GM18498 (cell line): ENCODE data around the gene LIX1L.

Source experiments
- ATAC-seq: cut with Tn5 transposase; IDR thresholded peaks from one replicate; pipeline ENCODE4 v1.9.1; 2021; ENCODE audit warnings: mild to moderate bottlenecking, moderate library complexity; ENCODE audit not compliant: unreplicated experiment

Gene LIX1L

DNA sequence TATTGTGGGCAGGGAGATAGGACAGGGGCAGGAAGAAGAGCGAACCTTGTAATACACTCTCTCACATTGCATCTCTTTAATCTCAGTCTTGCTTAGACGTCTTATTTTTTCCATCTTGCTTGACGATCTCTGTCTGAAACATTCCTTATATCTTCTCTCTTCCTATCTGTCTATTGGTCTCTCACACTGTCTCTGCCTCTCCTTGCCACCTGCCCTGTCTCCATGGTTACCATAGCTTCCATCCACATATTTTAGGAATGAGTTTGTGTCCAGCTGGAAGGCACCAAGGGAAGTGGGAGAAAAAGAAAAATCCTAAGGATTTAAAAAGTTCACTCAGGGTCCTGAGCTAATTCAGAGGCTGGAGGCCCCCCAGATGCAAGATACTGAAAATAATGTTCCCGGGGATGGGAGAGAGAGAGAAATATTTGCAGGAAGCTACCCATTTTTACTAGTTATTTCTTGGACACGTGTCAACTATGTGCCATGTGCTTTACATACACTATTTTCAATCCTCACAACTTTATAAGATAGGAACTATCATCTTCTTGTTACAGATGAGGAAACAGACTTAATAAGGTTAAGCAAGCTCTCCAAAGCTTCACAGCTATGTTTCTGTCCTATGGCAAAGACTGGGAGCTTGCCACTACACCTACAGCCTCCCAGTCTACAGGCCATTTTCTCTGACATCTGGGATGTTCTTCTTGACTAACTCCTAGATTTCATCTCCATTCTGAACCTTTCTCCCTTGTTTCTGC lies 5.6 kb upstream of the LIX1L start:
- ATAC-seq: no peak

DNA sequence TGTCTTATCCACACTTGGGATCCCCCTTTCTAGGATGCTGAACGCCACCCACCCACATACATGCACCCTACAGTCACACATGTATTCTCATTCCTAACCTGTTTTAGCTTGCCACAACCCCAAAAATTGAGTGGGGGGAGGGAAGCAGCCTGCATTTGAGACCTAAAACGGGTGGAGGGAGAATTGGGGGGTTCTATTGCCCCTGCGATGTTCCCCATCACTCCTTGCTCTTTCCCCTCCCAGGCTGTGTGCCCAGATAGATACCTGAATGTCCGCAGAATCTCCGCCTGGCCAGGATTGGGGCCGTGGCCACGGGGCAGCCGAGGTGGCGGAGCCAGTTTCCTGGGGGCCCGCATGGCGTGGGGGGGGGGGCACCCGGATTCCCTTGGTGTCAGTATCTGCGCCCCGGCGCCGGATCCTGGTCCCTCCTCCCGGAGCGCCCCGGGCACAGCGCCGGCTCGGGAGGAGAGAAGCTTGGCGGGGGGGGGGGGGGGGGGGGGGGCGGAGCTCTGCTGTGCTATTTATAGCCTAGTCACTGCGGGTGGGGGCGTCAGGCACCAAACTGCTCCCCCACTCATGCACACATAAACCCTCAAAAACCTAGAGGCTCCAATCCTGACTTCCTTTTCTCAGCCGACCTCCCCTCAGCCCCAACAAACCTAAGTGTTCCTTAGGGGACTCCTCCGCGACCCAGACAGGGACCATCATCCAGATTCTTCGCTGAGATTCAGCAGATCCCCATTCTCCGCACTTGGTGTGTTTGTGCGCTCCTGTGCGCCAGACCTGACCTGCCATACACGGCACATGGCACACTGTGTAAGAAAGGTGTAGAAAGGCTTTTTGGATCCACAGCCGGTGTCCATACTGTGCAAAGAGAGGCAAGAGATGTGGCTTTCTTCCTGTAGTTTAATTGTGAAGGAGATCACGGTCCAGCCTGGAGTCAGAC lies 4.6 kb upstream of the LIX1L start:
- ATAC-seq: no peak

DNA sequence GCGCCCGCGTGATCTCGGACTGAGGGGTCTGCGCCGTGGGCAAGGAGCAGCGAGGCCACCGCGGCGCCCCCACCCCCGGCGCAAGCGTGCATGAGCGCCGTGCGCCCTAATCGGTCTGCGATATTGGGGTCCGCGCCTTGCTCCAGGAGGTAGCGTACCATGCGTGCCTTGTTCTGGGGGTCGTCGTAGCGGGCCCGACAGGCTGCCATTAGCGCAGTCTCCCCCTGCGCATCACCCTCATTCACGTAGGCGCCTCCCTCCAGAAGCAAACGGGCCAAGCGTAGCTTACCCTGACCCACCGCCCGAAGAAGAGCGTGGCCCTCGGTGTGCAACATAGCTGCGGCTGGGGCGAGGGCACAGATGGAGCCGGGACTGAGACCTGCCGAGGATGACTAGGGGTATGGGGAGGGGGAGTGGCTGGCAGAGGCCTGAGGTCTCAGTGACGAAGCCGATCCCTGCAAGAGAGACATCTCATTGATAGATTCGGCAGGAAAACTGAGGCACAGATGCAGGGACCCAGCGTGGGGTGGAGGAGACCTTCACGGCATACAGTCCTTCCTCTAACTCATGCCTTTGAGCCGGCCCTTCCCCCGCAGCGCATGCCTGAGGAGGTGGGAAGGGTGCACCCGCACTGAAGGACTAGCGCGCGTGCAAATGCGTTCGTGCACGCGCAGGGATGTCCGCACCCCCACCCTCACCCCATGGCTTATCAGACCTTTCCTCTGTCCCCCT lies 3.8 kb upstream of the LIX1L start:
- ATAC-seq: no peak

DNA sequence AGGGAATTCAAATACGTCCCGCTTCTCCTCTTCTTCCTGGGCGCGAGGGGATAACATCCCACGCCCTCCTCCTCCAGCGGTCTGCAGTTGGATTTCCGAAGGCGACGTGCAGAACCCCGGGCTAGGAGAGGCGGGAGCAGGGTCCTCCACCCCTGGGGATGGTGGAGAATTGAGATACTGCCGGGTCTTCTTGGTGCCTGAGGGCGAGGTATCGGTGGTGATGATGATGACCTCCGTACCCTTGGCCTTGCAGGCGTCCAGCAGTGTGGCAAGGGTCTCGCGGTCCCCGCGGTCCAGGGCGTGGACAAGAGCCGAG lies 3.2 kb upstream of the LIX1L start:
- ATAC-seq: no peak

DNA sequence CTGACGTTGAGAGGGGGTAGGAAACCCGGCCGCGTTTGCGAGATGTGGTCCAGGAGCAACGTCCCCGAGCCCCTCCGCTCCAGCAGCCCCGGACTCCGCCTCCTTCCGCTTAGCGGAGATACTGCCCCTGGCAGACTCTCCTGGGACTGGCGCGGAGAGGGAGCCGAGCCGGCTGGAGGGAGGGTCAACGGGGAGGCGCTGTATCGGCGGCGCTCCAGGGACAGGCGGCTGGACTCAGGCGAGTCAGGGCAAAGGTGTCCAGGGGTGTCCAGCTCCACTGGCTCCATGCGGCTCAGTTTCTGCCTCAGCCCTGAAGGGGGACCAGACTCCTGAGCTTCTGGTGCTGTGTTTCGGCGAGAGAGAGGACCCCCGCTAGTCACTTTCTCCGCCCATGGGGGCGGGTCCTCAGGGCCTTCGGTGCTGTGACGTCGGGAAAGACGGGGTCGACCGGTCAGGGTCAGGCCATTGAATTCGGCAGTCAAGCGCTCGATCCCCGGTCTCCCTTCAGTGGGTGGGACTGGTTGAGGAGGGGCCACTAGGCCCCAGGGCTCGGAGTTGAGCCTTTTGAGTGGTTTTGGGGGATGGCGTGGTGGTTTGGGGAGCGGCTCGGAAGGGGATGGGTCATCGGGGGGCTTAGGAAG lies 2.8 kb upstream of the LIX1L start:
- no peak for ATAC-seq

DNA sequence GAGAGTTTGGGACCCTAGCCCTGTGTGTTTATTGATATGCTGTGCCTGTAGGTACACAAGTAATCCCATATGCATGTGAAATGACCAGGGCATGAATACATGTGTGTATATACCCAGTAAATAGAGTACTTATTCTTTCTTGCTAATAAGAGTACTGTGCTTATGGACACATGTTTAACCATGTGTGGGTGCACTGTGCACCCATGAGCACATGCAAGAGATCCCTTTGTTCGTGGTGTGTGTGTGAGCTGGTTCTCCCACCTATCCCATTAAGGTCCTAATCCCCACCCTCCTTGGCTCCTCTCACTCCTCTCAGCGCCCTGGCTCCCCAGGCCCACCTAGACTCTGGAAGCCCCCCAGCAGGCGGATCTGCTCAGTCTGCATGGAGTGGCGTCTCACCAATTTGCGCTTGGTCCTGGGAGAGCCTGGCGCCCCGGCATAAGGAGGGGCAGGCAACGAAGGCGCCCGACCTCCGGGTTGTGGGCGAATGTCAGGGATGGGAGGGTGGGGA lies 2.2 kb upstream of the LIX1L start:
- ATAC-seq: no peak

DNA sequence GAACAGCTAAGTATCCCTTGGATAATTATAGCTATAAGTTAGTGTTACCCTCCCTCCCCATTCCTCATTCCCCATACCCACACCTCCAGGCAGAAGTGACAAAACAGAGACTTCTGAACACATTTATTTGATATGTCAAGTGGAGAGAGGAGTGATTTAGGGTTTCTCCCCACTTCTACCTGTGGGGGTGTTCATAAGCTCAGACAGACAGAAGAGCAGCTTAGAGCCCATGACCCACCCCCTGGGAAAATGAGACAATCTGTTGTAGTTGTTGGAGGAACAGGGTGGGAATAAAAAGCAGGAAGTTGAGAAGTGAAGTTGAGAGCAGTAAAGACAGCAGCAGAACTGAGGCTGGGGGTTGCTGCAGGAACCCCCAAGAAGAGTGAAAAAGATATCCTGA lies 1.5 kb upstream of the LIX1L start:
- ATAC-seq: no peak

GRCh38 chr1:145958734-145959133 lies 917 bp upstream of the LIX1L start:
- no peak for ATAC-seq

GRCh38 chr1:145956781-145957442 lies 905 bp downstream of the LIX1L start:
- no peak for ATAC-seq

DNA sequence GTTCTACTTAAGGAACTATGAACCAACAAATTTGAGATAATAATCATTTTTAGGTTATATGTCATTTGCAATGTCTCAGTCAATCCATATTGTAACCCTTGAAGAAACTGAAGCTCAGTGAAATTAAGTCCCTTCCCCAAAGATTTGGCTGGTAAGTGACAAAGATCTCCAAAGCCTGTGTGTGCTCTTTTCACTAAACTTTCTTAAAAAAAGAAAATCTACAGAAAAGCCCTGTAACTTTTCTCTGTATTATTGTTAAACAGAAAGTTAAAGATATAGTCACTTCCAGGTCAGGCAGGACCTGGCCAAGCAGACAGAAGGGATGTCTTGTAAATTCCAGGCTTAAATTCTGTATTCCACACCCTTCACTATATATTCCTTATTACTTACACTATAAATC lies 1.5 kb downstream of the LIX1L start:
- ATAC-seq: no peak

- ATAC-seq: no peak
These were observed 2.4 kb downstream of the LIX1L start for GRCh38 chr1:145955436-145955835.

GRCh38 chr1:145953861-145954260 lies 4.0 kb downstream of the LIX1L start:
- no peak for ATAC-seq

DNA sequence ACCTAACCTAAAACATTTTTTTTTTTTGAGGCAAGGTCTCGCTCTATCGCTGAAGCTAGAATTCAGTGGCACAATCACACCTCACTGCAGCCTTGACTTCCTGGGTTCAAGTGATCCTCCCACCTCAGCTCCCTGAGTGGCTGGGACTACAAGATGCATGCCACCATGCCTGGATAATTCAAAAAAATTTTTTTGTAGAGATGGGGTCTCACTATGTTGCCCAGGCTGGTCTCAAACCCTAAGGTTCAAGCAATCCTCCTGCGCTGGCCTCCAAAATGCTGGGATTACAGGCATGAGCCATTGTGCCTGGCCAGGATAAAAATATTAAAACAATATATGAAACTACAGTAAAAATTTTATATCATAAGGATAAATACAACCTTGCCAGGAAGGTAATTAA lies 4.9 kb downstream of the LIX1L start:
- ATAC-seq: no peak

DNA sequence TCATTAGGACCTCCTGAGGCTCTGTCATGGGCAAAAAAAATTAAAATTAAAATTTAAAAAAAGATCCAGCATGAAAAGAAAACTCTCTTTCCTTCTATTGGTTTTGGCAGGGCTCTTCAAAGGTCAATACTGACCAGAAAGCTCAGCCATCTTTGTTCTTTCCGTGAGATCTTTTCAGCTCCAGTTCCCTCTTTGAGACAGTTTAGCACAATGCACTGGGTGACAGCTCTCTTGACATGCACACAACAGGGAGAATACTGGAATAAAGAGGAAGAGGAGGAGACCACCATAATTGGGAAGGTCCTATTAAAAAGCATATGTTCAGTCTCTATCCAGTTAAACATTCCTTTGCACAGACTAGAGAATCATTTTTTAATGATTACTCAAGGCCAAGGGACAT lies 6.3 kb downstream of the LIX1L start:
- ATAC-seq: no peak

DNA sequence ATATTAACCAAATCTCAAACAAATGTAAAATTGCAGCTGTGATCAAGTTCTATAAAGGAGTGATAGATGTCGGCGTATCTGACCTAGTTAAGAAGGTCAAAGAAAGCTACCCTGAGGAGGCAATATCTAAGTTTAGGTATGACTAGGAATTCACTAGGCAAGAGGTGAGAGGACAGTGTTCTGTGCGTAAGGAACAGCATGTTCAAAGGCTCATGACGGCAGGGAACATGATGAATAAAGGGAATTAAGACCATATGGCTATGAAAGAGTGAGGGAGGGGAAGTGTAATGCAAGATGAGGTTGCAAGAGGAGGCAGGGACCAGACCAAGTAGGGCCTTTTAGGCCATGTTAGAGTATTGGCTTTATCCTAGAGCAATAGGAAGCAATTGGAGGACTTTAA lies 8.6 kb downstream of the LIX1L start:
- ATAC-seq: no peak

DNA sequence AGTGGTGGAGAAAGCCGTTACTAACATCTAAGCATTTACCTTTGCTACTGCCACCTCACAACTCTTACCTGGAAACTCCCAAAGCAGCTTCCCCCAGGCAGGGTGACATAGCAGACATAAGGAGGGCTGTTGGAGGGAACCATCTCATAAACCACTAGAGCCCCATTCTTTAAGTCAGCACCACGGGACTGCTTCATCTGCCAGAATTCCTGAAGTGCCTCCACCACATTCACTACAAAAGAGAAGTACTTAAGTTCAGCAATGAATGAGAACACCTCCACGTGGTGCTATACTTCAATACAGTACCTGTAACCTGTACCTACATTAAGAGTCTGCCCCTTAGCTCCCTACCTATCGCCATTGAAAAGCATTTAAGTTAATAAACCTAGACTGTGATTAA lies 10.3 kb downstream of the LIX1L start:
- ATAC-seq: no peak

GRCh38 chr1:145946477-145946986 lies 11.3 kb downstream of the LIX1L start:
- ATAC-seq: no peak

DNA sequence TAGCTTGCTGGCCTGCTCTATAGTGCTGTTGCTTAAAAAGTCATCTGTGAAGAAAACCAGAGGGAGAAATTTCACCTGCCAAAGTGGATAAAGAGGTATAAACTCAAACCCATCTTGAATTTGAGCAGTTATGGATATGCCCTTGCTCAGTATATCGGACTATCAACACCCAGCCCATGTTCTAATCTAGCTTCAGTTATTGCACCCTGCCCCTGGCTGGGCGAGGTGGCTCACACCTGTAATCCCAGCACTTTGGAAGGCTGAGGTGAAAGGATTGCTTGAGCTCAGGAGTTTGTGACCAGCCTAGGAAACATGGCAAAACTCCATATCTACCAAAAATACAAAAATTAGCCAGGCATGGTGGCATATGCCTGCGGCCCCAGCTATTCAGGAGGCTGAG lies 13.3 kb downstream of the LIX1L start:
- no peak for ATAC-seq

DNA sequence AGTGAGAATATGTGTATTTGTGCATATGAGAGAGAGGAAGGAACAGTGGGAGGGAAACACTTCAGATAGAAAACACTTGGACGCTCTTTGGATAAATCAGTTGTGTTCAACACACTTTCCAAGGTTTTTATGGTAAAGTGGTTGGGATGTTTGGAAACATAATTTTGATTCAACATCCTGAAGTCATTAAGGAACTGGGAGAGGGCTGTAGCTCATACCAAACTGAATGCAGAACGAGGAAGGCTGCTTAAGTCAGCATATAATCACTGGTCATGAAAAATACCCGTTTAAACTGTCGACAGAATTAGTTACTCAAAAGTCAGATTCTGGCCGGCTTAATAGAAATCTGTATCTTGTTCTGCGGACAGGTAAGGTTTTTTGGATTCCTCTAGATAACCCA lies 14.9 kb downstream of the LIX1L start:
- ATAC-seq: no peak

DNA sequence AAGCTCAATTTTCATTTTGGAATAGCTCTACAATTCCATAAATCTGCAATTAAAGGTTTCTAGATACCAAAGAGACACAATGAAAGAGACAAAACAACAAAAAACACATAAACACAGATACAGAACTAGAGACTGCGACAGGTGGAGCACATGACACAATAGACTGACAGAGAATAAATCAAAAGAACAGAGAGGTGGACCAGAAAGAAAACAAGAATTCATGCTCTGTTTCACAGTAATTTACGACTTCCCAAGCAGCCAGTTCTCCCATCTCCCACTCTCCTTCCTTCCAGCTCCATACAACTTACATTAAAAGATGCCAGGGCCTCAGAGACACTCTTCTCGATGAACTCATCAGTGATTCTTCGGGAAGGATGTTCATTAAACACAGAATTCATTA lies 15.4 kb downstream of the LIX1L start:
- no peak for ATAC-seq
